HG03520 (cell line): ENCODE measurements around the gene MCL1.

Source experiments
- ATAC-seq: cut with Tn5 transposase; IDR thresholded peaks from one replicate; pipeline ENCODE4 v1.9.1; 2021; ENCODE audit warnings: mild to moderate bottlenecking, moderate library complexity; ENCODE audit not compliant: unreplicated experiment

The MCL1 gene

DNA sequence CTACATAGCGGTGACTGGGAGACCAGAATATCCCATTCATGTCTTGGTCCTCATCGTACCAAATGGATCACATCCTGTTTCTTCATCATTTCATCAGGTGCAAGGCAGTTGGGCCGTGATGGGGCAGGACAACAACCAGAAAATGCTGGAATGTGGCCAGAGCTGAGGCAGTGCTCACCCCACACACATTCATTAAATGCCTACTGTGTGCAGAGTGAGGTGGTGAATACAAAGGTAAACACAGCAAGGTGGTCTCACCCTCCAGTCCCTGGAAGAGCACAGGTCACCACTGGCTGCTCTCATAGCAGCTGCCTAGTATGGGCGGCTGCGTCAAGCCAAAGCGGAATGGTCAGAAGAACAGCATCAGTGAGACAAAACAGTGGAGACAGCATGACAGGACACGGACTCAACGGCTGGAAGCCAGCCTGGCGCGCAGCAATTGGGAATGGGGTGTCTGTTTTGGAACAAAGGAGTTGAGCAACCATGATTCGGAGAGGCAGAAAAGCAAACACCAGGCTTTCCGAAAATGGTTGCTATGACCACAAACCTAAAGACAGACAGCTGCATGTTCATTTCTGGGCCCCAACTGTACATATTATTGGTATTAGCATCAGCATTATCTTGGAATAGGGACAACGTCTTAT lies 35.8 kb downstream of the MCL1 start:
- no peak for ATAC-seq

DNA sequence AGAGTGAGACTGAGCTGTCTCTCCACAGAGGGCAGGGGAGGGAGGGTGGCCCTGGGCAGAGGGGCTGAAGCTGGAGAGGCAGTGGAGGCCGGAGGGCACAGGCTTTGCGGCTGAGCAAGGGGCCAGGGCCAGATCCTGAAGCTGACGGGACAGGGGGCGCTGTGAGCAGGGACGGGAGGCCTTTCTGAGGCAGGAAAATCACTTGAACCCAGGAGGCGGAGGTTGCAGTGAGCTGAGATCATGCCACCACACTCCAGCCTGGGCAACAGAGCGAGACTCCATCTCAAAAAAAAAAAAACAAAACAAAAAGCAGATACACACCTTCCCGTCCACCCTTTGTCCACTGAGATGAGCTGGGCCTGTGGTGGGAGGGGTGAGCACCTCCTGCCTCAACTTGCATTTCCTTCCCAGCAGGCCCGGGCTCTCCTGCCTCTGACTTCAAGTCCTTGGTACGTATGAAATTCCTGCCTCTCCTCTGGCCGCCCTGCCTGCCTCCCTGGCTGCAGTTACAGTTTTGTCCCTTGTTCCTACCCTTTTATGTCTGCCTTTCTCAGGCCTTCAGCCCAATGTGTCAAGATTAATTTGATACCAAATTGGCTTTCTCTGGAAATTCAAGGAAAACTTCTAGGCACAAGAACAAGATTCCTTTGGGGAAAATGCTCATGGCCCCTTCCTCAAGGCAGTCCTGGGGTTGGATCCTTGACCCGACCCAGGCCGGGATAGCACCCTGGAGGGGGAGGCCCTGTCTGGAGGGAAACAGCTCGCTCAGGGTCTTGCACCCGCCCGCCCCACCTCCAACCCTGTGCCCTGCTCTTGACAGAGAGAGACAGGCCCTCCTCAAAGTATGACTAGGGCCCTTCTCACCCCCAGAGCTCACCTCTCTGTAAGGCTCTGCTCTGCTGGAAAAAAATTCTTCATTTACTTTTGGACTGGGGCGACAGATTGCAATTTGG lies 41.4 kb downstream of the MCL1 start:
- ATAC-seq = no peak

DNA sequence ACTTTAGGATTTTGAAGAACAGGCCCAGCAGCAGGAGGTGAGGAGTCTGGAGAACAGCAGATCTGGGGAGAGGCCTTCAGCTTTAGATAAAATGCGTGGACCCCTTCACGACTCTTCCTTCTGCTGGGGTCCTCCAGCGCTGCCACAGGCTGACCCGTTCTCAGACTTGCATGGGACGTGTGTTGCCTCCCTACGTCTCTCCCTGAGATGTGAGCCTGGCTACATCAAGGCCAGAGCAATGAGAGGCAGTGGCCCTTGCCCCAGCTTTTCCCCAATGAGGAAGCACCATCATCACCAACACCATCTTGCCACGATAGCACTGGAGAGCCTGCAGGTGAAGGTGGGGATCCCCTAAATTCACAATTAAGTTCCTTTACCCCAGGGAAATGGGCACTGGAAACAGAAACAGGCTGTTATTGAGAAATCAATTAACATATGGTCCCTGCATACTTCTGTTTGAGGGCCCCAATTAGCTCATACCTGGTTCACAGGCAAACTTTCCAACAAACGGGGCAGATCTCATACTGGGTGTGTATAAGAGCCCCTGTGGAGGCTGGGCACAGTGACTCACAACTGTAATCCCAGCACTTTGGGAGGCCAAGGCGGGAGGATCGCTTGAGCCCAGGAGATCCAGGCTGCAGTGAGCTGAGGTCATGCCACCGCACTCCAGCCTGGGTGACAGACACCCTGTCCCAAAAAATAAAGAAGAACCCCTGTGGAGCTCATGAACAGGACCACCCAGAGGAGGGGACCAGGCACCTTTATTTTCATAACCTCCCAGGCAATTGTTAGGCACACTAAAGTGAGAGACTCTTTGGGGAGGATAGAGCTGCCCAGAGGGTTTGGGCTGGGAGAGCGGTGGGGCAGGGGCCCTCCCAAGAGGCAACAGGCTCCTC lies 42.3 kb downstream of the MCL1 start:
- no peak for ATAC-seq

DNA sequence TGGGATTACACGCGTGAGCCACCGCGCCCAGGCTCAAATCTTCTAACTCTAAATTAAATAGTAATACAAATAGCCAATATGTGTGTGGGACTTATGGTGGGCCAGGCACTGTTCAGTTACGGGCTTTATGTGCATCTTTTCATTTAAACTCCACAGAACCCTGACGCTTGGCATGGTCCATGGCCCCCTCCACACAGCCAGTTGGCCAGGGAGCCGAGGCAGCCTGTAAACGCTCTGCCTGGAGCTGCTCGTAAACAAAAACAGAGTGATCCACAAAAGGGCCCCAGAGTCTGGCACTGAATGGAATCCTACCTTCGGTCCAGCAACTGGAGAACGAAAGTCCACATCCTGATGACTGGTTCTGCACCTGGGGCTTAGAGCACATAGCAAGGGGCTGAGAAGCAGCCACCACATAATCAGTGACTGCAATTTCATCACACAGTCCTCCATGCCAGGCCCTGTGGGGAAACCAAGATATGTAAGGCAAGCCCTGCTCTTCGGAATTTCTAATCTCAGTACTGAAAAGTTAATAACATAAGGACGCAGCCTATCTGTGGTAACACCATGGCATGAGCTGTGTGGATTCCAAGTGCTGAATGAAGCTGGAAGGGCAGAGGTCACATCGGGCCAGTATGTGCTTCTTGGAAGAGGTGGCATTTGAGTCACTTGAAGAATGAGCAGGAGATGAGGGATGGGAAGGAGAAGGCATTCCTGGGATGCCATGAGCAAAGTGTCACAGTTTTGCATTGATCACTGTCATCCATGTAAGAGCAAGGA lies 43.7 kb downstream of the MCL1 start:
- ATAC-seq = no peak

DNA sequence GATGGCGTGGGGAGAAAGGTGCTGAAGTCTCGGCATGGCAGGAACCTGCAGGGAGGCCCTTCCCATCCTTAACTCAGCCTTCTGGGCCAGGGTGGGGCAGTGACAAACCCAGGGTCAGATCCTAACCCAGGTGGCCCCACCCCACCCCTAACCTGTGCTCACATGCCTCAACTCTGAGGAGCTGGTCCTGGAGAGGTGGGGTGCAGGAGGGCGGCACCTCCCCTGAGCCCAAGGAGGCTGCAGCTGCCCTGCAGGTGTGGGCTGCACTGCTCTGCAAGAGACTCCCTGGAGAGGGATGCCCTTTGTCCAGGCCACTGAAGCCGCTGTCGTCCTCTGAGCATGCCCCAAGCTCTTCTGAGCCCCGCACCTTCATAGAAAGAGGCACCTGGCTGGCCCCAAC lies 45.4 kb downstream of the MCL1 start:
- ATAC-seq = no peak

DNA sequence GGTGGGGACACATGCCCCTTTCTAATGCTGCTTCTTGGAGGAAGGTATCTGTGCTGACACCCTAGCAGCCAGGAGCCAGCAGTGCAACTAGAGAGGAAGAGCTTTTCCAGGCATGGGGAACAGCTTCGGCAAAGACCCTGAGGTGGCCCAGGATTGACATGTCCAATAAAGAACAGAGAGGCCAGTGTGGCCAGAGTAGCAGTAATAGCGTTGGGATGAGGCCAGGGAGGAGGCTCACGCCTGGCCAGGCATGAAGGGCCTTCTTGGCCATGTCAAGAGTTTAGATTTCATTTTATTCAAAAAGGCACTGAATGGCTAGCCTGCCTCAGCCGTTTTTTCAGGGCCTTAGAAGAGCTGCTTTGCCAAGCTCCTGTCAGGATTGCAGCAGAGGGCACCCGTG lies 46.5 kb downstream of the MCL1 start:
- no peak for ATAC-seq

DNA sequence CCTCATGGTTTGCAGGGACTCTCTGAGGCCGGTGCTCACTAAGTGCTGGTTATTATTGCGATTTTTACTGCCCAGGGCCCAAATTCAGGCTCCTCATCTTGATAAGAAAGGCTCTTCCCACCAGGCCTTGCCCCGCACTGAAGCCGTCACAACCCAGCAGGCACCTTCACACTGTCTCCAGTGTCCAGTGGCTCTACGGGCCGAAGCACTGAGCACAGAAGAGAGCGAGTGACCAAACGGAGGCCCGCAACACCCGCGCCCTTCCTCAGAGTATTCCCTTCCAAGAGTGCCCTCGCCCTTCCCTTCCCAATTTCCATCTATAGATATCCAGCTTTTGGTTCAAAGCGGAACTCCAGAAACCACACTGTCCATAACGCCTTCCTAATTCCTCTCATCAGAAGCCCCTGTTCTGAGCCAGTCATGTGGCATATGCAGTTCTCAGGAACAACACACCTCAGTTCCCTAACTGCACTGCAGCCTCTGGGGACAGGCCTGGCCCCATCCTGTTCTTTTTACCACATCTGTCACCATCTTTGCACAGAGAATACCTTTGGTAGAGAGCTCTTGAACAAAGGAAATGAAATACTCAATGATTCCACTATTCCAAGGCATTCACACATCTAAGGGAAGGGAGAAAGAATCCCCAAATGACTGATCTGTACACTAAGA lies 48.8 kb downstream of the MCL1 start:
- no peak for ATAC-seq

DNA sequence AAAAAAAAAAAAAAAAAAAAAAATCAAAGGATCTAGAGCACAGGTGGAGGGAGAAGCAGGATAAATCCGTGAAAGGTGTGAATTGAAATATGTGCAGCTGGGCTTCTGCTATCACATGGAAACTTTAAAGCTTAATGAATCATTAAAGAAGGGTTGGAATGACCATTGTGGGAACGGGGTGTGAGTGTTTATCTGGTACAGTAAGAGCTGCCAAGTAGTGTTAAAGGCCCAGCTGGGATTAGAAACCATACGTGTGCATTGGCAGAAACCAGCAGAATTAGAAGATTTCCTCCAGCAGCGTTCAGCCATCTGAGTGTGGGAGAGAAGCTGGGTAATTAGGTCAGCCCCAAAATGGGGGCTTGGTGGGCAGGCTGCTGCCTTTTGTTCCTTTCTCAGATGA lies 50.4 kb downstream of the MCL1 start:
- no peak for ATAC-seq

DNA sequence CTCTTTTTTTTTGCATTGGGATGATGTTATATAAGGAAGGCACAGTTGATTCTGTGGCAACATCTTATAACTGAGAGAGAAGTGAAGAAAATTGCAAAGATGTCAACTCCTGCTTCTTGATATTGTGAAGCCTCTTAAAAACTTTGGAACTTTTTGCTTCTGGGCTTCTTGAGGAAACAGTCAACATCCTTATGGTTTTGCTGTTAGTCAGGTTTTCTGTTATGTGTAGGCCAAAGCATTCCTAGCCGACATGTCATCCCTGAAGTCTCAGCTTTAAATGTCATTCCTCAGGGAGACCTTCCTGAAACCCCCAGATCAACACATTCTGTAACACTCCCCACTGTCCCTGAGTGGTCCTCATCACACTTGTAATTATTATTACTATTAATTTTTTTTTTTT lies 51.2 kb downstream of the MCL1 start:
- no peak for ATAC-seq

DNA sequence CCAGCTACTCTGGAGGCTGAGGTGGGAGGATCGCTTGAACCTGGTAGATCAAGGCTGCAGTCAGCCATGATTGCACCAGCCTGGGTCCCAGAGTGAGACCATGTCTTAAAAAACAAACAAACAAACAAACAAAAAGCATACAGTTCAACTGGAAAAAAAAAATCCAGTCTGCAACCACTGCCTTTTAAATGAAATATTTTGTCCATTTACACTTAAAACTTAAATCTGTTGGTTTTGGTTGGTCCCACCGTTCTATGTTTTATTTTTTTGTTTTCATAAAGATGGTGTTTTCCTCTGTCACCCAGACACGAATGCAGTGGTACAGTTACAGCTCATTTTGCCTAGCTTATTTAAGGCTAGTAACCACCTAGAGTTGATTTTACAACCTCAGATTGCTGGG lies 54.1 kb downstream of the MCL1 start:
- ATAC-seq = no peak
